Smooth muscle cell of bladder (primary cell): ENCODE data around the gene NKX1-1. TPM values are rescaled to one million over a fixed set of nuclear protein-coding genes. Genes with fewer than 3 reads are reported as not detected.

Experiments
- total RNA-seq: library from RNA; depleted of rRNA; stranded (reverse); fragments of >200 nt; gene quantifications from 2 replicates; pipeline ENCODE4 v1.2.3, GENCODE V29; 2014

Gene NKX1-1
- not detected in 2 replicates for total RNA-seq

DNA sequence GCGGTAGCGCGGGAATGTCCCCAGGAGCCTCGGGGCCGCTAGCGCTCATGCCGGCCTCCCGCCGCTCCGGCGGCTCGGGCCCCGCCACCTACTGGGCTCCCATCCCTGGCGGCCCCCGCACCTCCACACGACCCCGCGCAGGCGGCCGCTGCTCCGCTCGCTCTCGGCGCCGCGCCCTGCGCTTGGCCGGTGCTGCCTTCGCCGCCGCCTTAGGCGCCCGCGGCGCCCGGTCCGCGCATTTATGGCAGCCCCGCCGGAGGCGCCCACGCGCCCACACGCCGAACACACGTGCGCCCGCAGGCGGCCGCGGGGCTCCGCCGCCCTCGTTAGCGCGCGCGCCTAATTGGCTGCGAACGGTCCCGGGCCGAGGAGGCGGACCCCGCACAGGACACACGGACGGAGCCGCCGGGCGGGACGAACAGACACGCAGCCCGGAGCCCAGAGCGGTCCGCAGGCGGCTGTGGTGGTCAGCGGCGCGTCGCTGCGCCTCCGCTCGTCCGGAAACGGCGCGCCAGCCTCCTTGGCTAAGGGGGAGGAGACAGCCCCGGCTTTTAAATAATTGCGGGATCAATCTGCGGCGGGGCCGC is at the start of gene NKX1-1:
Gene NKX1-1 (minus strand): TSS at position 49 of the 587 bp plus-strand sequence. CDS start 0 bp downstream, at position 49.

Other genes starting within 250 kb of the NKX1-1 start
- gene SPON2, start 233.9 kb downstream of the NKX1-1 start, total RNA-seq = 388 and 499 TPM in 2 replicates
- 173 and 202 TPM in 2 replicates for gene CTBP1, start 157.3 kb downstream of the NKX1-1 start, total RNA-seq
- 40.1 and 46.9 TPM in 2 replicates for gene MAEA, start 116.6 kb downstream of the NKX1-1 start, total RNA-seq
- gene UVSSA, start 59.2 kb downstream of the NKX1-1 start, total RNA-seq = 4.0 and 6.8 TPM in 2 replicates